ENCODE results near the gene PREPL. TPM values are rescaled to one million over a fixed set of nuclear protein-coding genes. Genes with fewer than 3 reads are reported as not detected.
"Not testable (repeated sequence)": the region's sequence is repeated elsewhere in the genome, so short reads cannot be mapped to it uniquely, and the experiment has no call there.

Gene PREPL
- total RNA-seq (2012; rRNA removed): 43.6 and 48.1 TPM in 2 replicates

DNA sequence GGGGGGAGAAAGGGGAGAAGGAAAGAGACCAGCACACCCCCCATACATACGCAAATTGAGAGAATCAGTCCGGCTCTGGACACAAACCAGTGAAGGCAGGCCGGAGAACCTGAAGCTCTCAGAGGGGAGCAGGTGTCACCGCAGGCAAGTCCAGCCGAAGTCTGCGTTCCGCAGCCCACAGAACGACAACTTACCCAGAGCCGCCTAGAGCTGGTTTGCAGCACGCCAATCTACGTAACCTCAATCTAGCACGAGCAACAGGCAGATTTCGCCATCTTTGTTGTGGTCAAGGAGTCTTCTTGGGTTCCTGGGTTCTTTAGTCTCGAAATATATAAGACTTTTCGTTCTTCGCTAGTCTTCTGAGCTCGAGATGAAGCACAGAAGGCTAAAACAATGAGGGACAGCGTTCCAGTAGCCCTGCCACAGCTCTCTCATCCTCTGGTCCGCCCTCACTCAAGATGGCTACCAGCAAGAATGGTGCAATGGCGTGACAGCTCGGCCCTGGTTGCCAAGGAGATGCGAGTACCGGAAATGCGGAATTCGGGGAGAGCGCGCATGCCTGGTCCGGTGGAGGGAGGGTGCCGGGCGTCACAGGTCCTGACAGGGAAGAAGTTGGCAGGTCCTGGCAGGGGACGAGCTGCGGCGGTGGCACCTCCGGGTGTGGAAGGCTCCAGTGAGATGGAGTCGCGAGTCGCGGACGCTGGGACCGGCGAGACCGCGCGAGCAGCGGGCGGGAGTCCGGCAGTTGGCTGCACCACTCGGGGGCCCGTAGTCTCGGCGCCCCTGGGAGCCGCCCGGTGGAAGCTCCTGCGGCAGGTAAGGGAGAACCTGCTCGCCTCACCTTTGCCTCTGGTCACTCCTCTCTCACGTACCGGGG, at the start of gene PREPL, which contains the start of gene CAMKMT:
PREPL (minus strand) TSS at position 165 of the 877 bp plus-strand sequence. CDS start 15,152 bp downstream, outside the sequence.
CAMKMT (plus strand) TSS at position 618 of the 877 bp plus-strand sequence.
- peak within 1 kb of the TSS; percentile 82 for H3K4me3 ChIP-seq (ENCODE audit: low read length)
- H3K9me3 ChIP-seq (replicated peaks; ENCODE audit: low read length): no peaks in the 10 kb centered on the region
- no peaks in the 10 kb centered on the region for H3K36me3 ChIP-seq (ENCODE audit: insufficient read depth, low read length)
- H3K9ac ChIP-seq (ENCODE audit: low read depth, low read length): peak within 1 kb of the TSS; percentile 93
- peaks cover 16% of the 10 kb centered on the region for H3K4me1 ChIP-seq (ENCODE audit: control insufficient read depth, insufficient read depth, low read length)
- H3K4me2 ChIP-seq (ENCODE audit: low read length): peak within 1 kb of the TSS; percentile 91
- H3K27me3 ChIP-seq (ENCODE audit: control insufficient read depth, insufficient read depth, low read length): no peaks in the 10 kb centered on the region

DNA sequence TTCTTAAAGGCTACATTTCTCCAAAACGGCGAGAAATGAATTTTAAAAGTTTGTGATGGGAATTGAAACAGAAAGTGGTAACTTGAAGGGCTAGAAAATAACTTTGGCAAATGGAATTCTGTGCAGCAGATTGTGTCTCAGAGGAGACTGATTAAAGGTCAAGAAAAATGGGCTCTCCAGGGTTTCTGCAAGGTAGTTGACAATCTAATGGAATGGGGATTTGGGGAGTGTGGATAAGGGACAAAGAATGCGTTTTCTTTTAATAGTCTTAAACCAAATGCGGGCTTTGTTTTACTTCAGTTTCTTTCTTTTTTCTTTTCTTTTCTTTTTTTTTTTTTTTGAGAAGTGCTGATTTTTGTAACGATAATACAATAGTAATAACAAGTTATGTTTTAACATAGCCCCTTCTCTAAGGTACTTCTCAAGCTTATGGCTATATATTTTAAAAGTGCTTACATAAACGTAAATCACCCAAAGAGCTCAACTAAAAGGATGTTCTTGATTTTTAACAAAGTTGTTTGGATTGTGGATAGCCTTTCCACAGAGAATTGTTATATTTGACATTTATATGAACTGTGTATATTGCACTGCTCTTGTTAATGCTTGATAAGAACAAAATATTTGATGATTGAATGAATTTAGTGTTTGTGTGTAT, 37.1 kb upstream of the PREPL start:
- Histone ChIP-seq H3K27me3 (ENCODE audit: control insufficient read depth, insufficient read depth, low read length) (no peaks in the 10 kb centered on the region), H3K4me1 (ENCODE audit: control insufficient read depth, insufficient read depth, low read length) (no peaks in the 10 kb centered on the region), H3K9ac (ENCODE audit: low read depth, low read length) (no peak overlapping the region), H3K36me3 (ENCODE audit: insufficient read depth, low read length) (no peaks in the 10 kb centered on the region), H3K9me3 (replicated peaks; ENCODE audit: low read length) (no peaks in the 10 kb centered on the region), H3K4me2 (ENCODE audit: low read length) (no peak overlapping the region), H3K4me3 (ENCODE audit: low read length) (no peak overlapping the region)

DNA sequence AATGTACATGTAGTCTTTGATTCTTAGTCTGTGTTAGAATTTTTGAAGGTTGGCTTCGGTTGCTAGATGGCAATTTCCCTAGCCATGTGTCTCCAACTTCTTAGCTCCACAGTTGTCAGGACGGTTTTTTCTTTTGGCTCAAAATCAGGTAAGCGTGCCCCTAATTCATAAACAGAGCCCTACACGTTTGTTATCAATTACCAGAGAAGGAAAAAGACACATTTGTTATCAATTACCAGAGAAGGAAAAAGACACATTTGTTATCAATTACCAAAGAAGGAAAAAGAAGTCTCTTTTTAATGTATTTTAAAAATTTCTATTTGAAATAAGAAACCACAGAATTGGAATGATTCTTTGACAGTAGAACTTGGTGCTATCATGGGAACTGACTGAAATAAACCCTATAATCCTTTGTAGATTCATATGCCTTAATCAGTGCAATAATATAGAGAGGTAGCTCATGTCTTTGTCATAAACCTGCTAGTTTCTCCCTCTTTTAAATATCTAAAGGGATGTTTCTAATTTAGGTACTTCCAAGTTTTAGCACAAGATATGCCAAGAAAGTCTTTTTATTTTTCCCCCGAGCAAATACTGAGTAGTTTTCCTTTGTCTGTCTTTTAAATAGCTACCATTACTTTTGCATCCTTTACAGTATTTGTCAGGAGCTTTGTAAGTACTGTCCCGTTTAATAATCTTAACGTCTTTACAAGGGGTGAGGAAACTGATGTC, 36.3 kb upstream of the PREPL start:
- no peaks in the 10 kb centered on the region for H3K36me3 ChIP-seq (ENCODE audit: insufficient read depth, low read length)
- no peaks in the 10 kb centered on the region for H3K27me3 ChIP-seq (ENCODE audit: control insufficient read depth, insufficient read depth, low read length)
- no peaks in the 10 kb centered on the region for H3K9me3 ChIP-seq (replicated peaks; ENCODE audit: low read length)
- H3K9ac ChIP-seq (ENCODE audit: low read depth, low read length): no peak overlapping the region
- H3K4me3 ChIP-seq (ENCODE audit: low read length): no peak overlapping the region
- H3K4me2 ChIP-seq (ENCODE audit: low read length): no peak overlapping the region
- H3K4me1 ChIP-seq (ENCODE audit: control insufficient read depth, insufficient read depth, low read length): no peaks in the 10 kb centered on the region

DNA sequence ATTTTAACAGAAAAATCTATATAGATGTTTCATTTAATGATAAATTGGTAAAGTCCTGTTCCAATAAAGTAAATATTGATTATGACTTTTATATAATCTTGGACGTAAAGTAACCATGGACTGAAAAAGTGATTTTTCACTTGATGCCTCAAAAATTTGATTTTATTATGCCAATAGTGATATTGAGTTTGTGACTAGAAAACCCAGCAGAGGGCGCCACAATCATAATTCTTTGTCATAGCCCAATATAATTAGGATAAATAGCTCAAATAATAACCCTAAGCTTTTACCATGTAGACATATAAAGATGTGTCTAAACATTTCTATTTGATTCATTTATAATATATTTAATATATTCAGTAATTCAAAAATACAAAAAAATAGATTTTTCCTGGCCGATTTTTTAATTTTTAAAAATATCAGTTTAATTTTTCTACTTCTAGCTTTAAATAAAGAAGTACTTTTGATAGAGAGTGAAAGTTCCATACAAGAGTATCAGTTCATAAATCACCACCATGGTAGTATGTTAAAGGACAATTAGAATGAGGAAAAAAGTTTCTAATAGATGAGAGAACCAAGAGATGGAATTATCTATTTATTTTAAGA, 31.1 kb upstream of the PREPL start:
- no peaks in the 10 kb centered on the region for H3K4me1 ChIP-seq (ENCODE audit: control insufficient read depth, insufficient read depth, low read length)
- H3K9ac ChIP-seq (ENCODE audit: low read depth, low read length): no peak overlapping the region
- no peak overlapping the region for H3K4me2 ChIP-seq (ENCODE audit: low read length)
- H3K27me3 ChIP-seq (ENCODE audit: control insufficient read depth, insufficient read depth, low read length): no peaks in the 10 kb centered on the region
- H3K9me3 ChIP-seq (replicated peaks; ENCODE audit: low read length): no peaks in the 10 kb centered on the region
- H3K4me3 ChIP-seq (ENCODE audit: low read length): no peak overlapping the region
- H3K36me3 ChIP-seq (ENCODE audit: insufficient read depth, low read length): no peaks in the 10 kb centered on the region

DNA sequence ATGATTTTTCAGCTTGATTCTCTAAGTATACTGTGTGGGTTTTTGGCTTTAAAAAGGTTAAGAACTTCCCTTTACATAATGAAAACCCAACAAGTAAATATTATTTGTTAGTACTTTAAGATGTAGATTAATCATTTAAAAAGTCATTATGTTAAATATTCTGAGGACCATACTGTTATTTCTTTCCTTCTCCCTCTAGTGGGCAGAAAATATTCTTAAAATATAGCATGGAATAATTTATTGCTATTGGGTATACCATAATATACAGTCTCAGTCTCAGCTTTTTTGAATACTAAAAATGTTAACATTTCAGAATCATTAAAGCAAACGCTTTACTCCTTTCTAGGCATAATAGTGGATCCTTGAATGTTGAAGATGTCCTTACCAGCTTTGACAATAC, 28.6 kb upstream of the PREPL start:
- Histone ChIP-seq H3K4me2 (ENCODE audit: low read length) (no peak overlapping the region), H3K27me3 (ENCODE audit: control insufficient read depth, insufficient read depth, low read length) (no peaks in the 10 kb centered on the region), H3K4me3 (ENCODE audit: low read length) (no peak overlapping the region), H3K4me1 (ENCODE audit: control insufficient read depth, insufficient read depth, low read length) (no peaks in the 10 kb centered on the region), H3K9ac (ENCODE audit: low read depth, low read length) (no peak overlapping the region), H3K36me3 (ENCODE audit: insufficient read depth, low read length) (no peaks in the 10 kb centered on the region), H3K9me3 (replicated peaks; ENCODE audit: low read length) (no peaks in the 10 kb centered on the region)

GRCh38 chr2:44388877-44389276, 27.6 kb upstream of the PREPL start:
- Histone ChIP-seq H3K4me1 (ENCODE audit: control insufficient read depth, insufficient read depth, low read length) (no peaks in the 10 kb centered on the region), H3K27me3 (ENCODE audit: control insufficient read depth, insufficient read depth, low read length) (no peaks in the 10 kb centered on the region), H3K4me2 (ENCODE audit: low read length) (no peak overlapping the region), H3K4me3 (ENCODE audit: low read length) (no peak overlapping the region), H3K36me3 (ENCODE audit: insufficient read depth, low read length) (no peaks in the 10 kb centered on the region), H3K9ac (ENCODE audit: low read depth, low read length) (no peak overlapping the region), H3K9me3 (replicated peaks; ENCODE audit: low read length) (no peaks in the 10 kb centered on the region)

DNA sequence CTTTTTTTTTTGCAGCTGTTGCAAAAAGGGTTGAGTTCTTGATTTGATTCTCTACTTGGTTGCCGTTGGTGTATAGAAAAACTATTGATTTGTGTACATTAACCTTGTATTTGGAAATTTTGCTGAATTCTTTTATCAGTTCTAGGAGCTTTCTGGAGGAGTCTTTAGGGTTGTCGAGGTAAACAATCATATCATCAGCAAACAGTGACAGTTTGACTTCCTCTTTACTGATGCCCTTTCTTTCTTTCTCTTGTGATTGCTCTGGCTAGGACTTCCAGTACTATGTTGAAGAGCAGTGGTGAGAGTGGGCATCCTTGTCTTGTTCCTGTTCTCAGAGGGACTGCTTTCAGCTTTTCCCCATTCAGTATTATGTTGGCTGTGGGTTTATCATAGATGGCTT, 23.9 kb upstream of the PREPL start:
- H3K9ac ChIP-seq (ENCODE audit: low read depth, low read length); H3K4me3 ChIP-seq (ENCODE audit: low read length); H3K27me3 ChIP-seq (ENCODE audit: control insufficient read depth, insufficient read depth, low read length): not testable (repeated sequence)

GRCh38 chr2:44377486-44377885, 16.2 kb upstream of the PREPL start:
- H3K4me2 ChIP-seq (ENCODE audit: low read length): no peak overlapping the region
- H3K9ac ChIP-seq (ENCODE audit: low read depth, low read length): no peak overlapping the region
- H3K27me3 ChIP-seq (ENCODE audit: control insufficient read depth, insufficient read depth, low read length): no peaks in the 10 kb centered on the region
- no peaks in the 10 kb centered on the region for H3K9me3 ChIP-seq (replicated peaks; ENCODE audit: low read length)
- no peaks in the 10 kb centered on the region for H3K4me1 ChIP-seq (ENCODE audit: control insufficient read depth, insufficient read depth, low read length)
- H3K36me3 ChIP-seq (ENCODE audit: insufficient read depth, low read length): no peaks in the 10 kb centered on the region
- H3K4me3 ChIP-seq (ENCODE audit: low read length): no peak overlapping the region

More for the DNA sequence above, 23.9 kb upstream of the PREPL start:
- not testable (repeated sequence) for H3K36me3 ChIP-seq (ENCODE audit: insufficient read depth, low read length); H3K4me1 ChIP-seq (ENCODE audit: control insufficient read depth, insufficient read depth, low read length); H3K9me3 ChIP-seq (replicated peaks; ENCODE audit: low read length); H3K4me2 ChIP-seq (ENCODE audit: low read length)

GRCh38 chr2:44372246-44372645, 11.0 kb upstream of the PREPL start:
- Histone ChIP-seq H3K9me3 (replicated peaks; ENCODE audit: low read length) (no peaks in the 10 kb centered on the region), H3K4me3 (ENCODE audit: low read length) (no peak overlapping the region), H3K36me3 (ENCODE audit: insufficient read depth, low read length) (no peaks in the 10 kb centered on the region), H3K27me3 (ENCODE audit: control insufficient read depth, insufficient read depth, low read length) (no peaks in the 10 kb centered on the region), H3K4me2 (ENCODE audit: low read length) (no peak overlapping the region), H3K9ac (ENCODE audit: low read depth, low read length) (no peak overlapping the region), H3K4me1 (ENCODE audit: control insufficient read depth, insufficient read depth, low read length) (no peaks in the 10 kb centered on the region)

DNA sequence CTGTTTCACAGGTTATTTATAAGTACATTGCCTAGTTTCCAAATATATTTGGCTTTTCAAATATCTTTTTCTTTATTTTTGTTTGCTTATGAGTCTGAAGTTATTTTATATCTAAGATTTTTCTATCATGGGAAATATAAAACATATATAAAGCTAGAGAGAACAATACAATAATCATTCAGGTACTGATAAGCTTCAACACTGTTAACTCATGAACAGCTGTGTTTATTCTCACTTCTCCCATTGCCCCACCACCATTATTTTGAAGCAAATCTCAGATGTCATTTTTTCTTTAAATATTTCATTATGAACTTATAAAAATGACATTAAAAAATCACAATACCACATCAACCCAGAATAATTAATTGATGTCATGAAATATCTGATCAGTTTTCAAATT, 10.2 kb upstream of the PREPL start:
- Histone ChIP-seq H3K36me3 (ENCODE audit: insufficient read depth, low read length) (no peaks in the 10 kb centered on the region), H3K9me3 (replicated peaks; ENCODE audit: low read length) (no peaks in the 10 kb centered on the region), H3K9ac (ENCODE audit: low read depth, low read length) (no peak overlapping the region)

DNA sequence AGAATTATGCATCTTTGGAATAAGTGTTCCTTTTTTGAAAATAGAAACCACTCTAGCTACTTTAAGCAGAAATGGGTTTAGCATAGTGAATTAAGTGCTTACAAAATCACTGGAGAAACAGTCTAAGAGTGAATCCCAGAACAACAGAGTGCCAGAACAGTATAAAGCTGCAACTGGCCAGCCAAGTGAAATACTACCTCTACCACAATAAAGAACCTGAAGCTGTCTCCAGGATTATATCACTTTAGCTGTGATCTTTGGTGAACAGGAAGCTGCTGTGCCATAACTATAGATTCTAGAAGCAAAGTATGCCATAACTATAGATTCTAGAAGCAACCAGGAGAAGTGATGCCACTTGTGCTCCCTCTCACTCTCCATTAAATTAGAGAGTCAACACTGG, 8.1 kb upstream of the PREPL start:
- Histone ChIP-seq H3K4me3 (ENCODE audit: low read length) (no peak overlapping the region), H3K27me3 (ENCODE audit: control insufficient read depth, insufficient read depth, low read length) (no peaks in the 10 kb centered on the region), H3K9ac (ENCODE audit: low read depth, low read length) (no peak overlapping the region), H3K9me3 (replicated peaks; ENCODE audit: low read length) (no peaks in the 10 kb centered on the region), H3K4me2 (ENCODE audit: low read length) (no peak overlapping the region), H3K36me3 (ENCODE audit: insufficient read depth, low read length) (no peaks in the 10 kb centered on the region), H3K4me1 (ENCODE audit: control insufficient read depth, insufficient read depth, low read length) (no peaks in the 10 kb centered on the region)

More for the DNA sequence above, 10.2 kb upstream of the PREPL start:
- Histone ChIP-seq H3K27me3 (ENCODE audit: control insufficient read depth, insufficient read depth, low read length) (no peaks in the 10 kb centered on the region), H3K4me1 (ENCODE audit: control insufficient read depth, insufficient read depth, low read length) (no peaks in the 10 kb centered on the region), H3K4me2 (ENCODE audit: low read length) (no peak overlapping the region), H3K4me3 (ENCODE audit: low read length) (no peak overlapping the region)
